SK-N-SH treated with all-trans-retinoic acid at 6 μM for 48 hours (cell line): ENCODE results near the gene ATP5IF1.

Source experiments
- ATAC-seq: fragments of 200-7000 bp; cut with Tn5 transposase; 3 replicates; pipeline ENCODE4 v1.9.1; 2020; ENCODE audit warnings: mild to moderate bottlenecking, moderate library complexity
- ARNTL ChIP-seq: fragments of 450-650 bp; formaldehyde crosslinking; IDR thresholded peaks from 2 replicates; pipeline ENCODE4 v1.5.0; 2020; ENCODE audit warnings: low read depth, mild to moderate bottlenecking, moderate library complexity, borderline replicate concordance
- BACH2 ChIP-seq: fragments of 250-450 bp; sonication (Bioruptor Pico); IDR thresholded peaks from 2 replicates; pipeline ENCODE4 v1.9.0; 2021; ENCODE audit warnings: mild to moderate bottlenecking, borderline replicate concordance
- CREB5 ChIP-seq: fragments of 250-450 bp; sonication (Bioruptor Pico); IDR thresholded peaks from 2 replicates; pipeline ENCODE4 v1.5.1; 2020; ENCODE audit warnings: low read depth, mild to moderate bottlenecking, moderate library complexity
- CSDC2 ChIP-seq: fragments of 250-450 bp; sonication (Bioruptor Pico); IDR thresholded peaks from 2 replicates; pipeline ENCODE4 v1.5.0; 2020; ENCODE audit warnings: mild to moderate bottlenecking, moderate library complexity
- CSRNP3 ChIP-seq: fragments of 250-450 bp; sonication (Bioruptor Pico); IDR thresholded peaks from 2 replicates; pipeline ENCODE4 v1.5.1; 2021; ENCODE audit warnings: mild to moderate bottlenecking, moderate library complexity
- ESRRG ChIP-seq: fragments of 250-450 bp; sonication (Bioruptor Pico); IDR thresholded peaks from 2 replicates; pipeline ENCODE4 v1.6.1; 2021; ENCODE audit warnings: mild to moderate bottlenecking
- OSR1 ChIP-seq: fragments of 250-450 bp; sonication (Bioruptor Pico); IDR thresholded peaks from 2 replicates; pipeline ENCODE4 v1.8.0; 2022; ENCODE audit warnings: moderate library complexity, mild to moderate bottlenecking, inconsistent platforms
- POU6F1 ChIP-seq: fragments of 250-450 bp; sonication (Bioruptor Pico); IDR thresholded peaks from 2 replicates; pipeline ENCODE4 v1.8.0; 2021; ENCODE audit warnings: low read depth, mild to moderate bottlenecking, moderate library complexity, borderline replicate concordance
- PPARA ChIP-seq: fragments of 250-450 bp; sonication (Bioruptor Pico); IDR thresholded peaks from 2 replicates; pipeline ENCODE4 v1.5.0; 2020; ENCODE audit warnings: mild to moderate bottlenecking, borderline replicate concordance
- SNAI2 ChIP-seq: fragments of 250-450 bp; sonication (Bioruptor Pico); IDR thresholded peaks from 2 replicates; pipeline ENCODE4 v1.5.0; 2020; ENCODE audit warnings: mild to moderate bottlenecking, moderate library complexity
- TCF4 ChIP-seq: fragments of 250-450 bp; sonication (Bioruptor Pico); IDR thresholded peaks from 2 replicates; pipeline ENCODE4 v1.8.0; 2021; ENCODE audit warnings: mild to moderate bottlenecking, moderate library complexity, borderline replicate concordance
- TSHZ2 ChIP-seq: fragments of 250-450 bp; sonication (Bioruptor Pico); IDR thresholded peaks from 2 replicates; pipeline ENCODE4 v1.5.0; 2020; ENCODE audit warnings: mild to moderate bottlenecking, moderate library complexity
- ZC3H10 ChIP-seq: fragments of 250-450 bp; sonication (Bioruptor Pico); IDR thresholded peaks from 2 replicates; pipeline ENCODE4 v1.5.1; 2021; ENCODE audit warnings: mild to moderate bottlenecking, moderate library complexity
- ZFP3 ChIP-seq: fragments of 250-450 bp; sonication (Bioruptor Pico); IDR thresholded peaks from 2 replicates; pipeline ENCODE4 v1.5.0; 2020; ENCODE audit warnings: mild to moderate bottlenecking, moderate library complexity
- ZFP30 ChIP-seq: fragments of 450-650 bp; formaldehyde crosslinking; IDR thresholded peaks from 2 replicates; pipeline ENCODE4 v1.5.0; 2022; ENCODE audit warnings: mild to moderate bottlenecking, moderate library complexity
- ZNF8 ChIP-seq: fragments of 450-650 bp; formaldehyde crosslinking; IDR thresholded peaks from 2 replicates; pipeline ENCODE4 v1.5.0; 2020; ENCODE audit warnings: mild to moderate bottlenecking, moderate library complexity

Gene ATP5IF1

DNA sequence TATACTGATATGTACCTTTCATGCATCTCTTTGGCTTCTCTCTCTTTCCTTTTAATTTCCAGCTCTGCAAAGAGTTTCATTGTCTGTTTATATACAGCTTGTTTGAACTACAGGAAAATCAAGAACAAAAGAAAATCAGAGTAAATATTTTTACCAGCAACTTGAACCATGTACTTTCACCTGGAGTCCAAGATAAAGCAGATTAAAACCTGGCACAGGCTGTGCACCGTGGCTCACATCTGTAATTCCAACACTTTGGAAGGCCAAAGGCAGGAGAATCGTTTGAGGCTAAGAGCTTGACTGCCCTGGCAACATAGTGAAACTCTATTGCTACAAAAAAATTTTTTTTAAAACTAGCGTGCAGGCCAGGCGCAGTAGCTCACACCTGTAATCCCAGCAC lies 30.7 kb upstream of the ATP5IF1 start:
- no peak for TF ChIP-seq ESRRG
- TF ChIP-seq BACH2 (CRISPR knock-in tag): no peak
- TF ChIP-seq PPARA (CRISPR knock-in tag): no peak
- no peak for TF ChIP-seq ZFP30 (CRISPR knock-in tag)
- no peak for TF ChIP-seq ZNF8 (CRISPR knock-in tag)
- TF ChIP-seq ZFP3 (CRISPR knock-in tag): no peak
- no peak for TF ChIP-seq CREB5 (CRISPR knock-in tag)
- TF ChIP-seq ARNTL: no peak
- no peak for TF ChIP-seq TSHZ2 (CRISPR knock-in tag)
- no peak for TF ChIP-seq POU6F1 (CRISPR knock-in tag)
- no peak for TF ChIP-seq SNAI2 (CRISPR knock-in tag)
- TF ChIP-seq TCF4 (CRISPR knock-in tag): no peak
- ATAC-seq: no peak

- peak; percentile 93 for ATAC-seq
Observed at GRCh38 chr1:28208818-28209441, 27.0 kb upstream of the ATP5IF1 start.

DNA sequence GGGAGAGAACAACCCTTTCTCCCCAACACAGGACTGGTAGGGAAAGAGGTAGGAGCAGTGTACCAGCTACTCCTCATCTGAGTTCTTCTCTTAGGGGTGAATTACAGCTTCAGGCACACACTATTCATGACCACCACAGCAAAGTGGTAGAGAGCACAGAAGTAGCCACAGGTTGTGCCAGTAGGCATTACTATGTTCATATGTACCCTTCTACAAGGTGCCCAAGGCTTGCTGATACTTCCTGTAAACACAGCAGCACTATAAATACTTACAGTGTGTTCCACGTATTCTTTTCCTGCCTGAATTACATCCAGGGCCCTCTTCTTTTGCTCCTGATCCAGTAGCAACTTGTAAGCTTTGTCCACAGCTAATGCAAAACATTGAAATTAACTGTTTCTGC lies 26.2 kb upstream of the ATP5IF1 start:
- no peak for ATAC-seq
- TF ChIP-seq TSHZ2 (CRISPR knock-in tag) (no peak), SNAI2 (CRISPR knock-in tag) (no peak), PPARA (CRISPR knock-in tag) (no peak), OSR1 (CRISPR knock-in tag) (no peak)

More at GRCh38 chr1:28208818-28209441, 27.0 kb upstream of the ATP5IF1 start:
- TF ChIP-seq ZFP3 (CRISPR knock-in tag) (no peak), POU6F1 (CRISPR knock-in tag) (no peak), CSDC2 (no peak), PPARA (CRISPR knock-in tag) (no peak), CSRNP3 (CRISPR knock-in tag) (no peak), BACH2 (CRISPR knock-in tag) (no peak), OSR1 (CRISPR knock-in tag) (no peak), ZC3H10 (CRISPR knock-in tag) (no peak)
- TF ChIP-seq, all 23 proteins: peak for 0
